ENCODE data around the gene STKLD1. TPM values are rescaled to one million over a fixed set of nuclear protein-coding genes. Genes with fewer than 3 reads are reported as not detected.
A peak's percentile ranks its signal among the peaks of the same experiment; 100 is the strongest.

Gene STKLD1
- total RNA-seq, 4 donors from 2014 or later: 0.93 to 1.3 TPM; not detected in 2

DNA sequence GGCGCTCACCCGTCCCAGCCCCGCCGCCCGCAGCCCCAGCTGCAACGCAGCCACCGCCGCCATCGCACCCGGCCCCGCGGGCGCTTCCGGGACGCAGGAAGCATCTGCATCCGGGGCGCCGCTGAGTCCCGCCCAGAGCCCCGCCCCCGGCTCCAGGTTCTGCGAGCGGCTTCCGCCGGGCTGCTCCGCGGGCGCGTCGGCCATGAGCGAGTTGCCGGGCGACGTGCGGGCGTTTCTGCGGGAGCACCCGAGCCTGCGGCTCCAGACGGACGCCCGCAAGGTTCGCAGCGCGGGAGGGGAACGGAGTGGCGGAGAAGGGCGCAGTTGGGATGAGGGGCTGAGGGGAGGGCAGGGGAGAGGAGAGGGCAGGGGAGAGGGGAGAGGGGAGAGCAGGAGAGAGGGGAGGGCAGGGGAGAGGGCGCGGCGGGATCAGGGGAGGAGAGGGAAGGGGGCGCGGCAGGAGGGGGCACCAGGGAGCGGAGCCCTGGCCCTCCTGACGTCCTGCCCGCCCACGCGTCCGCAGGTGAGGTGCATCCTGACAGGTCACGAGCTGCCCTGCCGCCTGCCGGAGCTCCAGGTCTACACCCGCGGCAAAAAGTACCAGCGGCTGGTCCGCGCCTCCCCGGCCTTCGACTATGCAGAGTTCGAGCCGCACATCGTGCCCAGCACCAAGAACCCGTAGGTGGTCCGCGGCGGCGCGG lies 19.6 kb upstream of the STKLD1 start, which contains the start of the genes SURF1 and SURF2:
Gene SURF1 (minus strand): TSS at position 97 of the 701 bp plus-strand sequence. CDS start 34 bp downstream, at position 63.
Gene SURF2 (plus strand): TSS at position 160 of the 701 bp plus-strand sequence. CDS start 43 bp downstream, at position 203.
- H3K4me1 ChIP-seq: peaks cover 0 to 48% (median 23%) of the 10 kb centered on the region in 3 donors
- no peaks in the 10 kb centered on the region for H3K9me3 ChIP-seq
- WGBS, 2 donors (ENCODE audit: low coverage in 1 of 2): 0% methylated on average over 5 of the region's 78 CpGs; no CpG with 5 or more reads in 1 of the 2 donors
- peak; percentile 96 for ATAC-seq
- no peaks in the 10 kb centered on the region for H3K27me3 ChIP-seq
- H3K36me3 ChIP-seq: peaks cover 0 to 59% of the 10 kb centered on the region in 2 donors
- H3K27ac ChIP-seq: peak within 1 kb of the TSS in 3 of 4 donors; percentile 84 to 86 (median 84)
- H3K4me3 ChIP-seq: peak within 1 kb of the TSS; percentile 62 to 86
- TF ChIP-seq POLR2A (IDR thresholded peaks at IDR 0.05) (peak; percentile 72 to 83), POLR2AphosphoS5 (IDR thresholded peaks at IDR 0.05) (peak; percentile 77), EP300 (IDR thresholded peaks at IDR 0.05) (no peak), CTCF (IDR thresholded peaks at IDR 0.05) (peak in 1 of 4 experiments; percentile 5)

- Histone ChIP-seq H3K9me3 (no peaks in the 10 kb centered on the region), H3K36me3 (peaks cover 0 to 59% of the 10 kb centered on the region in 2 donors), H3K4me3 (no peak overlapping the region), H3K27me3 (no peaks in the 10 kb centered on the region), H3K4me1 (peaks cover 0 to 51% (median 23%) of the 10 kb centered on the region in 3 donors), H3K27ac (peak overlapping the region in 1 of 4 donors; percentile 84)
- WGBS, 2 donors (ENCODE audit: low coverage in 1 of 2): 82 to 100% methylated on average over 1 to 3 of the region's 14 CpGs
- no peak for TF ChIP-seq CTCF (IDR thresholded peaks at IDR 0.05)
- TF ChIP-seq POLR2A (IDR thresholded peaks at IDR 0.05): no peak
- TF ChIP-seq POLR2AphosphoS5 (IDR thresholded peaks at IDR 0.05): no peak
- TF ChIP-seq EP300 (IDR thresholded peaks at IDR 0.05): no peak
- no peak for ATAC-seq
Measured at GRCh38 chr9:133357656-133358055, 18.5 kb upstream of the STKLD1 start.

- Histone ChIP-seq H3K27ac (no peak overlapping the region), H3K36me3 (peaks cover 0 to 61% of the 10 kb centered on the region in 2 donors), H3K4me1 (peaks cover 0 to 51% (median 23%) of the 10 kb centered on the region in 3 donors), H3K27me3 (no peaks in the 10 kb centered on the region), H3K4me3 (no peak overlapping the region), H3K9me3 (no peaks in the 10 kb centered on the region)
- no peak for TF ChIP-seq POLR2AphosphoS5 (IDR thresholded peaks at IDR 0.05)
- TF ChIP-seq CTCF (IDR thresholded peaks at IDR 0.05): peak in 1 of 4 experiments; percentile 5
- no peak for TF ChIP-seq POLR2A (IDR thresholded peaks at IDR 0.05)
- no peak for TF ChIP-seq EP300 (IDR thresholded peaks at IDR 0.05)
- ATAC-seq: no peak
- WGBS, 2 donors (ENCODE audit: low coverage in 1 of 2): 30 to 40% methylated on average over 1 to 8 of the region's 20 CpGs
Measured at GRCh38 chr9:133359399-133360175, 16.6 kb upstream of the STKLD1 start.

GRCh38 chr9:133360400-133361393 lies 15.5 kb upstream of the STKLD1 start:
- Histone ChIP-seq H3K4me3 (no peak overlapping the region), H3K9me3 (no peaks in the 10 kb centered on the region), H3K4me1 (peaks cover 0 to 40% (median 13%) of the 10 kb centered on the region in 3 donors), H3K27me3 (no peaks in the 10 kb centered on the region), H3K36me3 (peaks cover 0 to 70% of the 10 kb centered on the region in 2 donors), H3K27ac (no peak overlapping the region)
- no peak for ATAC-seq
- 40 to 74% methylated on average over 1 to 11 of the region's 21 CpGs for WGBS, 2 donors (ENCODE audit: low coverage in 1 of 2)
- no peak for TF ChIP-seq CTCF (IDR thresholded peaks at IDR 0.05)
- no peak for TF ChIP-seq POLR2AphosphoS5 (IDR thresholded peaks at IDR 0.05)
- no peak for TF ChIP-seq EP300 (IDR thresholded peaks at IDR 0.05)
- no peak for TF ChIP-seq POLR2A (IDR thresholded peaks at IDR 0.05)

Data from gastroesophageal sphincter (tissue), 4 donors.